NCI-H774 (cell line): Measurements from ENCODE around the gene CLEC18A.
"Not testable (repeated sequence)": the region's sequence is repeated elsewhere in the genome, so short reads cannot be mapped to it uniquely, and the experiment has no call there.

Source experiments
- DNase-seq: peaks from one replicate; lab custom pipeline; 2025; lab: John Stamatoyannopoulos, UW

The CLEC18A gene

DNA sequence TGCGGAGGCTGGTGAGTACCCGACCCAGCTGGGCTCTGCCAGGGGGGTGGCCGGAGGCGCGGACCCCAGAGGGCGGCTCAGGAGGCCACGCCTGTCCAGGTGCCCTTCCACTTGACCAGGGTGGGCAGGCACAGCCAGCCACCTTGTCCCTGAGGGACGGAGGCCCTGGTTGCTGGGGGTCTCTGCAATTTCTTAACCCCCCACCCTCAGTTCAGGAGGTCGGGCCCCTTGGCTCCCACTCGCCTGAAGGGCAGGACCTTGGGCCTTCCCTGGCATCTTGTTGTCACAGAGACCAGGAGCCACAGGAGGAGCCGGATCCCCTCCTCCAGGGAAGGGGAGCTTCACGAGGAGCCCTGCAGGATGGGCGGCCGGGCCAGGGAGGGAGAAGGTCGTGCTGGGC lies 982 bp downstream of the CLEC18A start:
- DNase-seq, result not testable (repeated sequence)

DNA sequence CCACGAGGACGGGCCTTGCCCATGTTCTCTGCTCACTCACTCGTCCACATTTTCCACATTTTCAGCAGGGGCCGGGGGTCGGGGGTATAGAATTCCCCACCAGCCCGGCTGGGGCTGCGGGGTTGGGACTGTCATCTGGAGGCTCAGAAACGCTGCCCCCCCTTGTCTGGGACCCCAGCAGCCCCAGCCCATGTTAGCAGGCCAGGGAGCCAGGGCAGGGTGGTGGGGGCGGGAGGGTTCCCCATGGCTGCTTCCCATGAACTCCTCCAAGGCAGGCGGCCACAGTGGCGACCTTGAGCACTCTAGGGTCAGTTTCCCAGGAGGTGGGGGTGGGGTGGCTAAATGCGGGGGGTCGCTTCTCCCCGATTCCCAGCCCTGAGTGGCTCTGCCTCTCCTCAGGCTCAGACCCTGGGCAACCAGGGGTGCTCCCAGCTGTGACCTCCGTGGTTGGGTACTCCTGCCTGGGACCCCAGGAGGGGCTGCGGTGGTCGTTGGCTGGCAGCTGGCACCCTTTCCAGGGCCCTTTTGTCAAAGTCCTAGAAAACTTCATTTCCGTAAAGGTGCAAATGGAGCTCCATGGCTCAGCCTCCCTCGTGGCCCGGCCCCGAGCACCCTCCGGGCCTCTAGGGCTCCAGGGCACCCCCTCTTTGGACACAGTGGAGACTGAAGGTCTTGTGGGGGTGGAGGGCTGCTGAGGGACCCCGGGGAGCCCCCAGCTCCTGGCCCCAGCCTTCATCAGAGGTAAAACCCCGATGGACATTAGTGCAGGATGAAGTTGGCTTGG lies 1.6 kb downstream of the CLEC18A start:
- not testable (repeated sequence) for DNase-seq

DNA sequence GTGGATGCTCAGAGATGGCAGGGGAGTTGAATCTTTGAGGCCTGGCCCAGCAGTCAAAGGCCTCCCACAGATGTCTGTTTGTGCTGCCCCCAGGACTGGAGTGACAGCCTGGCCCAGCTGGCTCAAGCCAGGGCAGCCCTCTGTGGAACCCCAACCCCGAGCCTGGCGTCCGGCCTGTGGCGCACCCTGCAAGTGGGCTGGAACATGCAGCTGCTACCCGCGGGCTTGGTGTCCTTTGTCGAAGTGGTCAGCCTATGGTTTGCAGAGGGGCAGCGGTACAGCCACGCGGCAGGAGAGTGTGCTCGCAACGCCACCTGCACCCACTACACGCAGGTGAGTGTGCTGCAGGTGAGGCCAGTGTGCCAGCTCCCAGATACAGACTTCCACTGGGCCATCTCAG lies 3.1 kb downstream of the CLEC18A start:
- DNase-seq, result not testable (repeated sequence)

DNA sequence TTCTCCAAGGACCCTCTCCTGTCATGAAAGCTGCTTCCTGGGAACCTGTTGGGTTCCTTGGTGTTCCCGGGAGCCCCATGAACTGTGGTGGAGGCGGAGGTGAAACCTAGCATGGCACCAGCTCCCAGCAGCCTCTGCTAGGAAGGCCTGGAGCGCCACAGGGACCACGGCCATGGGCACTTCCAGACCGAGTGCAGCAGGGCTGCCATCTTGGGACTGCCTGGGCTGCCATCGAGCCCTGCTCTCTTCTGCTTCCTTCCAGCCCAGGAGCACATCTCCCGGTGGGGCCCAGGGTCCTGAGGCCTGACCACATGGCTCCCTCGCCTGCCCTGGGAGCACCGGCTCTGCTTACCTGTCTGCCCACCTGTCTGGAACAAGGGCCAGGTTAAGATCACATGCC lies 12.2 kb downstream of the CLEC18A start:
- not testable (repeated sequence) for DNase-seq

DNA sequence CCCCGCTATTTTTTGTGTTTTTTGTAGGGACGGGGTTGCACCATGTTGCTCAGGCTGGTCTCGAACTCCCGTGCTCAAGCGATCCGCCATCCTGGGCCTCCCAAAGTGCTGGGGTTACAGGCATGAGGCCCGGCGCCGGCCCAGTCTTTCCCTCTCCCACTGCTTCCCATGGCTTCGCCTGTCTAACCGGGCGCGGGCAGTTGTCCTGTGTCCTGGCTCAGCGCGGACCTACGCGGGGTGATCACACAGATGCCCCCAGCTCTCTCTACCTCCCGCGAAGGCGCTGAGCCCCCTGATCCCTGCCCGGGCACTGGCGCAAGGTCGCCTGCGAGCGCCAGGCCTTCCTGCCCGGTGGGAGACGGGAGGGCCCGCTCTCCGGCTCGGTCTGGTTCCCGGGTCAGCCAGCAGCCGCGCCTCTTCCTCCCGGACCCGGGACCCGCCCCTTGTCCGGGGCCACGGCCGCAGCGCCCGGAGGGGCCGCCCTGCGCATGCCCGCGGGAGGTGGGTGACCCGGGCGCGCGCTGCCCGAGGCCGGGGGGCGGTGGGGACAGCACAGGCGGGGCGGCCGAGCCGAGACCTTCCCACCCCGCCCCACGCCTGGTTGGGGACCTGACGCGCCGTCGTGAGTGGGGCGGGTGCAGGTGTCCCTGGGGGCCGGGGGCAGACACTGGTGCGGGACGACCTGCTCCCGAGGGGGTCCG lies 14.0 kb downstream of the CLEC18A start:
- not testable (repeated sequence) for DNase-seq

DNA sequence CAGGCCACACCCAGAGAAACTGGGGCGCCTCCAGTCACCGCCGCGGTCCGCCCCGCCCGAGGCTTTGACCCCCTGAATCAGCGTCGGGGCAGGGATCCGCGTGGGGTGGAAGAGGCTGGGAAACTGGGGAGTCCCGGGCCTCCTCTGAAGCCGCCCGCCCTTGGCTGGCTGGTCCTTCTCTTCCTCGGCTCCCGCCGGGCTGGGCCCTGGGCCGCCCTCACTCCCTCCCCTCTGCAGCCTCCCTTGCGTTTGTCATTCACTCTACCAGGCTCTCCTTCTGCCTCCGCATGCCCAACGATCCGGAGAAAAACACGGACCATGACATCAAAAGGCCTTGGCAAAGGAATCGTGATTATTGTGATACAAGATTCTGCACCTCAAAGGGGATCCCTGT lies 14.5 kb downstream of the CLEC18A start:
- DNase-seq, result not testable (repeated sequence)

DNA sequence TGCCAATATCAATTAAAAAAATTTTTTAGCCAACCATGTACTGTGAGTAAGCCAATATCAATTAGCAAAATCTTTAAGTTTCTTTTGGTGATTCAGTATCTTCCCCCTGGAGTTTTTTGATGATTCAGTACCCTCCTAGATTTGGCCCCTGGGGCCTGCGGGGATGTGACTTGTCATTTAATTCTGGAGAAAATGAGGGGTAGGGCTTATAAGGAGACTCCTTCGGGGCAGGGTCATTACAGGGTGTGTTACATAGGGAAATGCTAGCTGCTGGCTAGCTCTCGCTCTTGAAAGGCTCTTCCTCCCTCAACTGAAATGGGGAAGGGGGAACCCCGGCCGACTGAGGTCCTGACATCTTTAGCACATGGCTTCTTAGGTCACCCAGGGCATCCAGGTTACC lies 16.6 kb downstream of the CLEC18A start:
- DNase-seq, result not testable (repeated sequence)

DNA sequence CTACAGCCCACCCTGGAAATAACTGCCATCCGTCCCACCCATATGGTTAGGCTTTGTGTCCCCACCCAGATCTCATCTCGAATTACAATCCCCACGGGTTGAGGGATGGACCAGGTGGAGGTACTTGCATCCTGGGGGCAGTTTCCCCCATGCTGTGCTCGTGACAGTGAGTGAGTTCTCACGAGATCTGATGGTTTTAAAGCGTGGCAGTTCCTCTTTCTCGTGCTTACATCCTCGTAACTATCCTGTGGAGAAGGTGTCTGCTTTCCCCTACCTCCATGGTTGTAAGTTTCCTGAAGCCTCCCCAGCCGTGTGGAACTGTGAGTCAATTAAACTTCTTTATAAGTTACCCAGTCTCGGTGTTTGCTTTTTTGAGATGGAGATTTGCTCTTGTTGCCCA lies 17.0 kb downstream of the CLEC18A start:
- not testable (repeated sequence) for DNase-seq

DNA sequence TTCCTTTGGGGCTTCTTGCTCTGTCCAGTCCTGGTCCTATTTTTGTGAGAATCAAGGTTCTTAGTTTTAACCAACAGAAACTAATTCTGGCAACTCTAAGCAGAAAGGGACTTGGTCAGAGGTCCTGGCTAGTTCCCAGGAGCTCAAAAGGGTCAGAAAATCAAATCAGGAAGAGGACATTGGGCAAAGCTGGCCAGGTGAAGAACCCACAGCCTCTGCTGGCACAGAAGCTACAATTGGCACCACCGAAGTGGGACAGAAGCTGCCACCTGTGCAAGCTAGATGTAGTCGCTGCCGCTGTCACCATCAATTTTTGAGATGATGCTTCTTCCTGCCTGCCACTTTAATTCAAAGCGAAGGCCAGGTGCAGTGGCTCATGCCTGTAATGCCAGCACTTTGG lies 18.5 kb downstream of the CLEC18A start:
- not testable (repeated sequence) for DNase-seq

DNA sequence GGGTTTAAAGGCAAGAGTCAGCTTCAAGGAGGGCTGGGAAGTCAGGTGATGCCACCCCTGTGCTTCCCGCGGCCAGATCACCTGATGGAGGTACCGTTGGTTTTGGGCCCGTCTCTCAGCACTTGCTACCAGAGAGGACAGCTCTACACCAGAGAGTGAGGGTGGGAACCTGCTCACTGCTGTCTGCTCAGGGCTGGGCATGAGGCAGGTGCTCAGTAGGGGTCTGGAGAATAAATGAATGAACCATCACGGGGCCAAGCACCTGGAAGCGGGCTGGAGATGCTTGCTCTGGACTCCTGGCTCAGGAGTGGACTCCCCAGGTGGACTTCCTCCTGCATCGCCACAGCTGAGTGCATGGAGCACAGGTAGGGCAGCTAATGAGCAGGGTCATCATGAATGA lies 21.0 kb downstream of the CLEC18A start:
- not testable (repeated sequence) for DNase-seq

DNA sequence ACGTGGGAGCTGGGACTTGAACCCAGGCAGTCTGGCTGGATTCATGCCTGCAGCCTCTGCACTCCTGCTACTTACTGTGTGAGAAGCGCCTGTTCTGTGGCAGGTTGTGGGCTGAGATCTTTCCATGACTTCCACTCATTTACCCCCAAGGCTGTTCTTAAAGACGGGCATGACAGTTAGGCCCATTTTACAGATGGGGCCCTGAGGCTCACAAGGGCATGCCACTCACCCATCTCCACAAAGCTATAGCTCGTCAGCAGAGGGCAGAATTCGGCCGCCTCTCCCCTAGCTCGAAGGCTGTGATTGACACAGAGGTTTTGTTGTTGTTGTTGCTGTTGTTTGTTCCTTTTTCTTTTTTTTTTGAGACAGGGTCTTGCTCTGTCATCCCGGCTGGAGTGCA lies 21.8 kb downstream of the CLEC18A start:
- not testable (repeated sequence) for DNase-seq

DNA sequence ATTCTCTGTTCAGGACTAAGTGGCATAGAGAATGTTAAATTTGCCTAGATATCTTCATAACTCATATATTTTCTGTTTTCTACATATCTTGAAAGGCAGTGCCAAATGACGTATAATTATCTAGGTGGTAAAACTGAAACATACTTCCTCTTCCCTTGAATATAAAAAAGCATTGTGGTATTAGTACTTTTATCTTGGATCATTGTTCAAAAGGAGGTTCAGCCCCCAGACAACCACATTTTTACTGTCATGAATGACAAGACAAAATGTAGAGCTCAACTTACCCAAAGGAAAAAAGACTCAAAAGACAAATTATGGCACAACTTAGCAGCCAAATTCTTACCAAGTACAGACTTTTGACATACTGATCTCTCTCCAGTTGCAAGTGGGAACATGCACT lies 34.1 kb downstream of the CLEC18A start:
- not testable (repeated sequence) for DNase-seq

DNA sequence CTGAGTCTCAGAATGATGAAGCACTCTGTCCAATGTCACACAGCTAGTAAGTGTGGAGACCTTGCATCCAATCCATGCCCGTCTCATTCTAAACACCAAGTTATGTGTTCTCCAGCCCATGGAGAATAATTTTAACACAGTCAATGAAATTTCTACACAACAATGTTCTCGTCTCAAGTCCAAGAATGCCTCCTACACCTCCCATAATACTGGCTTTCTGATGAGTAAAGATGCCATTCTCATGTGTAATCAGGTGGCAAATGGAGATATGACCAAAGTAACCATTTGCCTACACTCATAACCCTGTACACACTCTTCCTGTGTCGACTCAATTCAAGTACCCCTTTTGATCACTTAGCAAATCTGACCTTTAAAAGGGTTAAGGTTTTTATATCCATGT lies 46.8 kb downstream of the CLEC18A start:
- not testable (repeated sequence) for DNase-seq

DNA sequence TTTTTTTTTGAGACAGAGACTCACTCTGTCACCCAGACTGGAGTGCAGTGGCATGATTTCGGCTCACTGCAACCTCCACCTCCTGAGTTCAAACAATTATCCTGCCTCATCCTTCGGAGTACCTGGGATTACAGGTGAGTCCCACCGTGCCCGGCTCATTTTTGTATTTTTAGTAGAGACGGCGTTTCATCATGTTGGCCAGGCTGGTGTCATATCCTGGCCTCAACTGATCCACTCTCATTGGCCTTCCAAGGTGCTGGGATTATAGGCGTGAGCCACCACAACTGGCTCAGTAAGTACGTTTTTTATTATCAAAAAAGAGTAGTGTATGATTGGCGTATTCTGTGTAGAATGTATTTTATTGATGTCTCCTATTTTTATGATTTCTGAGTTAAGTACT lies 48.7 kb downstream of the CLEC18A start:
- DNase-seq, result not testable (repeated sequence)

DNA sequence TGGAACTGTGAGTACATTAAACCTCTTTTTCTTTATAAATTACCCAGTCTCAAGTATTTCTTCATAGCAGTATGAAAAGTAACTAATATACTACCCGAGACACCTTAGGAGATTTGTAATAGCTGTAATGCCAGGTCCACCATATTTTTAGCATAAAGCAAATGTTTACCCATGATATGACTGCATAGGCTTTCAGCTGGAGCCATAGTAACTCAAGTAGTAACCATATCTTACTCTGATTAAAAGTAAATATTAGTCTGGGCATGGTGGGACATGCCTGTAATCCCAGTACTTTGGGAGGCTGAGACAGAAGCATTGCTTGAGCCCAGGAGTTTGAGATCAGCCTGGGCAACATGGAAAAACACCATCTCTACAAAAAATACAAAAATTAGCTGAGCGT lies 52.4 kb downstream of the CLEC18A start:
- not testable (repeated sequence) for DNase-seq

DNA sequence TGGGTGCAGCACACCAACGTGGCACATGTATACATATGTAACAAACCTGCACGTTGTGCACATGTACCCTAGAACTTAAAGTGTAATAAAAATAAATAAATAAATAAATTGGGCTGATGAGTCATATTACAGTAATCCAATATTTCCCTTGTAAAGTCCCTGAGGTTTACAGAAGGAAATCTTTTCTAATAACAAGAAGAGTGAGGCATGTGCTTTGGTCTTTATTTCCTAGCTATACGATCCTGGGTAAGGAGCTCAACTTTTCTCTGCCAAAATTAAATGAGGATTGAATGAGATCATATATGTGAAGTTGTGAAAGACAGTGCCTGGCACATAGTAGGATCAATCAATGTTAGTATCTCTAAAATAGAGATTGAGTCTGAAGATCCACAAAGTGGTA lies 57.5 kb downstream of the CLEC18A start:
- DNase-seq, result not testable (repeated sequence)

DNA sequence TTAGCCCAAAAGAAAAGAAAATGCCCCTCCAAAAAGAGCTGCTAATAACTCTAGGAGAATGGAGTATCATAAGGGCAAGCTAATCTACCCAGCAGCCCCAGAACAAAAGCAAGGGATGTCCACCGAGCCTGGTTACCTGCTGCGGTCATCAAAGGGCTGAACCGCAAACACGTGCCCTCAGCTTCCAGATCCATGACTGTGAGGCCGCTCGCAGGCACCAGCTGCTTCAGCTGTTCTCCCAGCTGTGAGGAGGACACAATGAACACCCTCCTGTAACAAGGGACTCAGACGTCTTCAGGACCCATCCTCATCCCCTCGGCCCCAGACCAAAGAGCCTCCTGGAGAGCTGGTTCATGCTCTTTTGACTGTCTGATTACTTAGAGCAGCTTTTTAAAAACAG lies 59.5 kb downstream of the CLEC18A start:
- DNase-seq, result not testable (repeated sequence)

DNA sequence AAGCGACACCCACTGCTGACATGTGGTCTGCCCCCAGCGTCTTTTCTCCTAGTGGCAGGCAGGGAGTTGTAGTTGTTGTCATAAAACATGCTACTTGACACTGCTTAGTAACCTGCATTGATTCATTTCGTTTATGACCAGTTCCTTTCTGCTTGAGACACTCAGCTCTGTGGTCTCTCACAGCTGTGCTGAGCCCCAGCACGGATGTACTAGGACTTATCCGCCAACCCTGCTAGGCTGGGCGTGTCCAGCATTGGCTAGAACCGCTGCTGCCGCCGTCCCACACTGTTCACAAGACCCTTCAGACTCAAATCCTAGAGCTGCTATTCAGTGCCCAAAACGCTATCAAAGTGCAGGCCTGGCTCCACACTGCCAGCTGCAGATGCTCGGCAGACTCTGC lies 60.0 kb downstream of the CLEC18A start:
- DNase-seq, result not testable (repeated sequence)

DNA sequence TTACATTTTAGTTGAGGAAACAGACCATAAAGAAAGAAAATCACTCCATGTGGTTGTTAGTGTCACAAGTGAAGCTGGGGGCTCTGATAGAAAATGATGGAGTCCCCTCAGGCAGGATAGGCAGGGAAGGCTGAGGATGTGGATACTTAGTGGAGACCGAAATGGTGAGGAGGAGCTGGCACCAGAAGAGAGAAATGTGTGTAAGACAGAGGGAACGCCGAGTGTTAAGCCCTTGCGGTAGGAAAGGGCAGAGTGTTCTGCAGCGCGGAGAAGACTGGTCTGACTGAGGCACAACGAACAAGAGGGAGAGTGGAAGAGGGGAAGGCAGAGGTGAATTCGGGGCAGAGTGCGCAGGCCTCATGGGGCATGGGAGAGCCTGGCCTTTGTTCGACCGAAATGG lies 61.2 kb downstream of the CLEC18A start:
- not testable (repeated sequence) for DNase-seq

DNA sequence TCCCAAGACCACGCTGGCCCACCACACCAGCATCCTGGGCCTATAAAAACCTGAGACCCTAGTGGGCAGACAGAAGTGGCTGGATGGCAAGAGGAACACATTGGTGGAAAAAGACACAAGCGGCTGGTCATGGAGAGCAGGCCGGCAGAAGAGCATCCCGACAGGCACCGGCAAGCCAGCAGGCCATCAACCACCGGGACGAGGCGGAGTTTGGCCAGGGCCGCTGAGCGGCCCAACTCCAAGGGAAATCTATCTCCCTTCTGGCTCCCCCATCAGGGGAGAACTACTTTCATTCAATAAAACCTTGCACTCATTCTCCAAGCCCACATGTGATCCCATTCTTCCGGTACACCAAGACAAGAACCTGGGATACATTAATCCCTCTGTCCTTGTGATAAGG lies 61.8 kb downstream of the CLEC18A start:
- not testable (repeated sequence) for DNase-seq
